ENCODE data around the gene CNTN5.
"Not testable (repeated sequence)": the region's sequence is repeated elsewhere in the genome, so short reads cannot be mapped to it uniquely, and the experiment has no call there.

Gene CNTN5

GRCh38 chr11:100273066-100273815 is 1252.5 kb downstream of the CNTN5 start:
- no peak for DNase-seq (ENCODE audit: low read depth)
- no peak overlapping the region for H3K4me3 ChIP-seq (replicated peaks; ENCODE audit: low read depth, low read length)
- no peak for TF ChIP-seq CTCF (IDR thresholded peaks at IDR 0.05; ENCODE audit: low read length, missing control alignments)

- DNase-seq (ENCODE audit: low read depth); H3K4me3 ChIP-seq (replicated peaks; ENCODE audit: low read depth, low read length): not testable (repeated sequence)
Observed at GRCh38 chr11:100274466-100274865, 1253.7 kb downstream of the CNTN5 start.

GRCh38 chr11:100294748-100295147 is 1274.0 kb downstream of the CNTN5 start:
- no peak for DNase-seq (ENCODE audit: low read depth)
- no peak overlapping the region for H3K4me3 ChIP-seq (replicated peaks; ENCODE audit: low read depth, low read length)
- no peak for TF ChIP-seq CTCF (IDR thresholded peaks at IDR 0.05; ENCODE audit: low read length, missing control alignments)

GRCh38 chr11:100296051-100296679 is 1275.4 kb downstream of the CNTN5 start:
- no peak for DNase-seq (ENCODE audit: low read depth)
- no peak overlapping the region for H3K4me3 ChIP-seq (replicated peaks; ENCODE audit: low read depth, low read length)
- no peak for TF ChIP-seq CTCF (IDR thresholded peaks at IDR 0.05; ENCODE audit: low read length, missing control alignments)

GRCh38 chr11:100297516-100297915 is 1276.8 kb downstream of the CNTN5 start:
- TF ChIP-seq CTCF (IDR thresholded peaks at IDR 0.05; ENCODE audit: low read length, missing control alignments): no peak
- DNase-seq (ENCODE audit: low read depth): no peak
- H3K4me3 ChIP-seq (replicated peaks; ENCODE audit: low read depth, low read length): no peak overlapping the region

- no peak overlapping the region for H3K4me3 ChIP-seq (replicated peaks; ENCODE audit: low read depth, low read length)
- no peak for DNase-seq (ENCODE audit: low read depth)
- no peak for TF ChIP-seq CTCF (IDR thresholded peaks at IDR 0.05; ENCODE audit: low read length, missing control alignments)
Observed at GRCh38 chr11:100302824-100303223, 1282.1 kb downstream of the CNTN5 start.

- no peak for TF ChIP-seq CTCF (IDR thresholded peaks at IDR 0.05; ENCODE audit: low read length, missing control alignments)
- no peak overlapping the region for H3K4me3 ChIP-seq (replicated peaks; ENCODE audit: low read depth, low read length)
- DNase-seq (ENCODE audit: low read depth): no peak
Observed at GRCh38 chr11:100303897-100304296, 1283.1 kb downstream of the CNTN5 start.

Measured in fibroblast of pulmonary artery (primary cell).